AG10803 (cell line): ENCODE data around the gene SEMA3C.

Experiments
- DNase-seq: peaks from one replicate; pipeline ENCODE4 v3.0.0; 2010; ENCODE audit warnings: low read depth
- H3K4me3 ChIP-seq: 2 replicates; pipeline ENCODE4 v1.5.1; 2011; ENCODE audit warnings: mild to moderate bottlenecking, low read length, control low read depth
- TF ChIP-seq, protein P1 (sequence below): conservative IDR thresholded peaks from 2 replicates; pipeline ENCODE4 v1.5.1; 2011; ENCODE audit warnings: mild to moderate bottlenecking, low read length, control low read depth, inconsistent platforms

The SEMA3C gene

DNA sequence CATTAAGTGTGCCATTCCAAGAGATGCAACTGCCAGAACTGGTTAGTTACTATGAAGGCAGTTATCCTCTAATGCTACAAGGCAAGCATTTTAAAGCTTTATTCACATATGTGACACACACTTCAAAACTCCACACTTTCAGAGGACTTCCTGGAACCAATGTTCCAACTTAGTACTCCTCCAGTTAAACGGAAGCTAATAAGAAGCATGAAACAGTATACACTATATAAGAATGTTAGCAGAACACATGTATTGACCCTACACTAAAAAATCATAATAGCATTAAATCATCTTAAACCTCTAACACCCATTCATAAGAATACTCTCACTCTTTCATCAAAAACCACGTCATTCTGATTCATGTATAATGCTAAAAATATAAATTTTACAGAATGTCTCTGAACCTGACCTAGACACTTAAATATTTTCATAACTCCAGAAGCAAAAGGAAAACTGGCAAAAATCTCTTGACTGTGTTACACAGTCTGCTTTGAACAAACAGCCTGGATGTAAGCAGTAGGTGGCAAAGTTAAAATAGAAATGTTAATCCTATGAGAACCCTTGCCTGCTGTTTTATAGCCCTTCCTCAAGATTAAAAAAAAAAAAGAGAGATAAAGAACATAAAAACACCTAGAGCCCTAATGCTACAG is 135.0 kb downstream of the SEMA3C start:
- TF ChIP-seq, protein P1, sequence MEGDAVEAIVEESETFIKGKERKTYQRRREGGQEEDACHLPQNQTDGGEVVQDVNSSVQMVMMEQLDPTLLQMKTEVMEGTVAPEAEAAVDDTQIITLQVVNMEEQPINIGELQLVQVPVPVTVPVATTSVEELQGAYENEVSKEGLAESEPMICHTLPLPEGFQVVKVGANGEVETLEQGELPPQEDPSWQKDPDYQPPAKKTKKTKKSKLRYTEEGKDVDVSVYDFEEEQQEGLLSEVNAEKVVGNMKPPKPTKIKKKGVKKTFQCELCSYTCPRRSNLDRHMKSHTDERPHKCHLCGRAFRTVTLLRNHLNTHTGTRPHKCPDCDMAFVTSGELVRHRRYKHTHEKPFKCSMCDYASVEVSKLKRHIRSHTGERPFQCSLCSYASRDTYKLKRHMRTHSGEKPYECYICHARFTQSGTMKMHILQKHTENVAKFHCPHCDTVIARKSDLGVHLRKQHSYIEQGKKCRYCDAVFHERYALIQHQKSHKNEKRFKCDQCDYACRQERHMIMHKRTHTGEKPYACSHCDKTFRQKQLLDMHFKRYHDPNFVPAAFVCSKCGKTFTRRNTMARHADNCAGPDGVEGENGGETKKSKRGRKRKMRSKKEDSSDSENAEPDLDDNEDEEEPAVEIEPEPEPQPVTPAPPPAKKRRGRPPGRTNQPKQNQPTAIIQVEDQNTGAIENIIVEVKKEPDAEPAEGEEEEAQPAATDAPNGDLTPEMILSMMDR, result no peak
- peak; percentile 44 for DNase-seq
- no peak overlapping the region for H3K4me3 ChIP-seq

DNA sequence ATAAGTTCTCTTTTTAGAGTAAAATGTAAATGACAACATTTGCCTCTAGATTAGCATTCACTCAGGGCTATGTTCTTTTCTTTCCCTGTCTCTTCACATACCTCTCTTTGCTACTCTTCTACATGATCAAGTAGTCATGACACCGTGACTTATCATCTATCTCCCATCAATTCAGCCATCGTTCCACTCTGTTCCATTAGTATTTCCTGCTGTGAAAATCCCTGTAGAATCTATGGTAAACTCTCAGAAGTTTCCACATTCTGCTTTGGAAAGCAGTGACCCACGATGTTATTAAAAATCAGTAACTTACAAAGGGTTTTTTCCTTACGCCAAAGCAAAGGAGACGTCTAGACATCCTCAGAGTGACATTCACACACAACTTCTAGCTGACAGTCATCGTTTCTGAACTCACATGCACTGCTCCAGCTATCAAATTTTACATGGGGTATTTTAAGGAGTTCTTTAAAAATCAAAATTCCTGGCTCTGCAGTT is 135.6 kb downstream of the SEMA3C start:
- DNase-seq, result no peak
- H3K4me3 ChIP-seq, result no peak overlapping the region
- TF ChIP-seq, protein P1, result no peak

DNA sequence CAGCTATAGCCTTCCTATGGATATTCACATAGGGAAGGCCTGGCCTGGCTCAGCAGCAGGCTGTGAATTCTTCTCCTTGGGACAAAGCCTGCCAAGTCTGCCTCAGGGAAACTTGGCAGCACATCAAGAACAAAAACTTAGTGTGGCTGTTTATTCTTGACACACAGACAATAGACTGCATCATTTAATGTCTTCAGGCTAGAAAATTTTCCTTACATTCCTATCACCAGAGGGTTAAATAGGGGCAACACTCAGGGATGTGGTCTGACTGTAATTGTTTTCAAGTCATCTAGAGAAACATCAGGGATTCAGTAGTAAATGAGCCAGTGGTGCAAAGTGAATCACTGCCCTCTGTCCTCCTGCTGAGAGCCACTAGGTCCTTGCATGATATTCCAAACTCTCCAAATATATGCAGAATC is 137.3 kb downstream of the SEMA3C start:
- H3K4me3 ChIP-seq, result no peak overlapping the region
- DNase-seq, result peak; percentile 88
- TF ChIP-seq, protein P1, result no peak; the same call in 1 of the 2 replicates

DNA sequence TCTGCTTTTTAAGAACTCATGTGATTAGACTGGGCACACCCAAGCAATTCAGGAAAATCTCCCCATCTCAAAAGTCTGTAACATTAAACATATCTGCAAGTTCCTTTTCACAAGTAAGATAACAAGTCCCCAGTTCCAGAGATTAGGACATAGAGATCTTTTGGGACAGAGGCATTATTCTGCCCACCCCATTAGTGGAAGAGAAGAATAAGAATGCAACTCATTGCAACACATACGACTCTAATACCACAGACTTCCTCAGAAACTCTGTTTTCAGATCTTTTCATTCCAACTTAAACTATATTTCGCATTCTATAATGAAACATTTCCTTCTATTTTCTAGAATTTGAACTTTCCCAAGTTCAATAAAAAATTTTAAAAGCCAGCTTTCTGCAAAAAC is 137.7 kb downstream of the SEMA3C start:
- peak; percentile 47 for DNase-seq
- TF ChIP-seq, protein P1, result no peak
- H3K4me3 ChIP-seq, result no peak overlapping the region

DNA sequence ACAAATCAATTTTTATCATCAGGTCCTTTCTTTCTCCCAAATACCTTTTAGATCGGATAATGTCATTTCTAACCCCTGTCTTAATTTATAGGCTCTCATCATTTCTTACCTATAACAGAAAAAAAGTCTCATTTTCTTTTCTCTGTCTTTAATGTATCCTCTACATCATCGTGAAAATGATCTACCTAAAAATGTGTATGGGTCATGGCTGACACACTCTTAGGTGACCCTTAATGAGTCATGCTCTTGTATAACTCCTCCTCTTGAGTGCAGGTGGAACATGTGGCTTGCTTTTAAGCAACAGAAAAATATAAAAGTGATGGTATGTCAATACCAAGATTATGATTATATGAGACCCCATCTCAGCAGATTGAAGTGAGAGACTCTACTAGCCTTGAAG is 139.4 kb downstream of the SEMA3C start:
- TF ChIP-seq, protein P1, result no peak
- H3K4me3 ChIP-seq, result no peak overlapping the region
- DNase-seq, result no peak

DNA sequence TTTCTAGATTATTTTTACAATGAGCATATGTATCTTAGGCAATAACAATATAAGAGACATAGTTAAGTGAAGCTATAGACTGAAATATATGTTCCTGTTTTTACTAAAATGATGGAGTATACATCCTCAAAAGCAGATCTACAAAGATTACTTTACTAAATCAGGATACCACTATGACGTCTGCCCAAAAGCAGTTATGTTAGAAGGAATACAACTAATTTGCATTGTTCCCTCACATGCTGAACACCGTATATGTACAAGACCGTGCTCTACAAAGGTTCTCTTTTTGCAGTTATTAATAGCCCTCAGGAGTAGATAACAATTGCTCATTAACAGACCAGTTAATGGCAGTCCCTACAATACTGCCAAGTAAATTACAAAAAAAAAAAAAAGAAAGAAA is 143.0 kb downstream of the SEMA3C start:
- no peak overlapping the region for H3K4me3 ChIP-seq
- TF ChIP-seq, protein P1, result no peak
- no peak for DNase-seq

DNA sequence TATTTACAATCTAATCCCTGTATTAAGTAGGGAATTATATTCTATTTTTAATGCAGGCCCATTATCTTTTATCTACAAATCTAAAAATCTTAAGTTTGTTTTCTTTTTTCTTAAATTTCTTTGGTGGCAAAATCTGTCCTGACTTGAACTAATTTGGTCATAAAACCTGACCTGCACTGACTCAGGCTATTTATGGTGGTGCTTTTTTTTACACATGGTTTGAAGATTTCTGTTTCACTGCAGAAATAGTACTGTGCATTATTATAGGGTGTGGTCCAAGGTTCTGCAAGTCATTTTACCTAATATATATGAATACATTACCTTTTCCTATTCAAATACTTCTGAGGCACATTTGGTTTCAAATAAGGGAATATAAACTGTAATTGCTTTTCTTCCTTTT is 143.4 kb downstream of the SEMA3C start:
- DNase-seq, result no peak
- TF ChIP-seq, protein P1, result no peak
- no peak overlapping the region for H3K4me3 ChIP-seq
